T-helper 17 cell (primary cell): ENCODE results near the gene TTLL5. TPM values are rescaled to one million over a fixed set of nuclear protein-coding genes. Genes with fewer than 3 reads are reported as not detected.
"Not testable (repeated sequence)": the region's sequence is repeated elsewhere in the genome, so short reads cannot be mapped to it uniquely, and the experiment has no call there.

Experiments
- ATAC-seq: fragments of 150-1000 bp; cut with Tn5 transposase; 2 replicates; pipeline ENCODE4 v1.10.0; 2021; ENCODE audit warnings: mild to moderate bottlenecking, moderate library complexity
- DNase-seq, 3 donors: peaks; one replicate each; pipeline versions ENCODE4 v3.0.0 to v3.0.0-alpha.2; 2020 to 2021
- H3K9me3 ChIP-seq: one replicate; pipeline ENCODE4 v1.7.0; 2013; ENCODE audit warnings: low read length, mild to moderate bottlenecking; ENCODE audit not compliant: control insufficient read depth, poor library complexity, severe bottlenecking
- H3K27ac Mint-ChIP-seq: one replicate; pipeline ENCODE4 v1.8.0; 2022; ENCODE audit warnings: mild to moderate bottlenecking, moderate library complexity, mixed read lengths
- H3K27me3 Mint-ChIP-seq: one replicate; pipeline ENCODE4 v1.8.0; 2022; ENCODE audit warnings: mixed read lengths
- H3K36me3 Mint-ChIP-seq: one replicate; pipeline ENCODE4 v1.8.0; 2022; ENCODE audit warnings: low read depth, mixed read lengths
- H3K4me1 Mint-ChIP-seq: one replicate; pipeline ENCODE4 v1.8.0; 2022; ENCODE audit warnings: mild to moderate bottlenecking, mixed read lengths
- H3K4me3 Mint-ChIP-seq: one replicate; pipeline ENCODE4 v1.8.0; 2022; ENCODE audit warnings: mild to moderate bottlenecking, moderate library complexity, mixed read lengths
- total RNA-seq, 4 donors: library from RNA in 2 of 4; stranded (reverse) in 2 of 4; gene quantifications; one replicate each; pipeline ENCODE4 v1.2.3 and lab custom pipeline; 2022 to 2026

TTLL5 gene
- total RNA-seq, 2 donors from 2014 or later = 26.0 to 31.9 TPM

GRCh38 chr14:75831455-75831854 lies 170.4 kb downstream of the TTLL5 start:
- peaks cover 17% of the 10 kb centered on the region for H3K4me1 Mint-ChIP-seq
- H3K27me3 Mint-ChIP-seq = no peaks in the 10 kb centered on the region
- DNase-seq (peak in 1 of 3 donors; percentile 11), ATAC-seq (peak; percentile 90)
- H3K9me3 ChIP-seq = no peaks in the 10 kb centered on the region
- H3K36me3 Mint-ChIP-seq = peaks cover 3% of the 10 kb centered on the region
- H3K4me3 Mint-ChIP-seq = peak overlapping the region; percentile 41
- peak overlapping the region; percentile 72 for H3K27ac Mint-ChIP-seq

GRCh38 chr14:75831952-75832351 lies 170.9 kb downstream of the TTLL5 start:
- Mint-ChIP-seq H3K4me3 (peak overlapping the region; percentile 22), H3K4me1 (peaks cover 17% of the 10 kb centered on the region), H3K27me3 (no peaks in the 10 kb centered on the region), H3K27ac (peak overlapping the region; percentile 72), H3K36me3 (peaks cover 3% of the 10 kb centered on the region)
- H3K9me3 ChIP-seq = no peaks in the 10 kb centered on the region
- ATAC-seq (no peak), DNase-seq (no peak)

- Mint-ChIP-seq H3K27me3 (no peaks in the 10 kb centered on the region), H3K36me3 (peaks cover 6% of the 10 kb centered on the region), H3K4me3 (no peak overlapping the region), H3K4me1 (peaks cover 17% of the 10 kb centered on the region), H3K27ac (peak overlapping the region; percentile 0)
- ATAC-seq (no peak), DNase-seq (no peak)
- no peaks in the 10 kb centered on the region for H3K9me3 ChIP-seq
Measured at GRCh38 chr14:75832621-75833297, 171.7 kb downstream of the TTLL5 start.

GRCh38 chr14:75833326-75834020 lies 172.4 kb downstream of the TTLL5 start:
- Mint-ChIP-seq H3K27ac (peak overlapping the region; percentile 0), H3K27me3 (no peaks in the 10 kb centered on the region), H3K4me3 (no peak overlapping the region), H3K4me1 (peaks cover 17% of the 10 kb centered on the region), H3K36me3 (peaks cover 8% of the 10 kb centered on the region)
- ATAC-seq (no peak), DNase-seq (no peak)
- no peaks in the 10 kb centered on the region for H3K9me3 ChIP-seq

GRCh38 chr14:75835156-75835725 lies 174.2 kb downstream of the TTLL5 start:
- H3K4me3 Mint-ChIP-seq = no peak overlapping the region
- ATAC-seq = no peak
- H3K4me1 Mint-ChIP-seq = peaks cover 17% of the 10 kb centered on the region
- H3K27ac Mint-ChIP-seq = no peak overlapping the region
- DNase-seq = no peak
- H3K9me3 ChIP-seq = no peaks in the 10 kb centered on the region
- no peaks in the 10 kb centered on the region for H3K27me3 Mint-ChIP-seq
- H3K36me3 Mint-ChIP-seq = peaks cover 10% of the 10 kb centered on the region

- peaks cover 15% of the 10 kb centered on the region for H3K4me1 Mint-ChIP-seq
- H3K27ac Mint-ChIP-seq = no peak overlapping the region
- ATAC-seq (no peak), DNase-seq (no peak)
- no peaks in the 10 kb centered on the region for H3K9me3 ChIP-seq
- peaks cover 10% of the 10 kb centered on the region for H3K36me3 Mint-ChIP-seq
- no peak overlapping the region for H3K4me3 Mint-ChIP-seq
- H3K27me3 Mint-ChIP-seq = no peaks in the 10 kb centered on the region
Measured at GRCh38 chr14:75835737-75836136, 174.7 kb downstream of the TTLL5 start.

- H3K9me3 ChIP-seq = no peaks in the 10 kb centered on the region
- no peak for DNase-seq
- no peaks in the 10 kb centered on the region for H3K27me3 Mint-ChIP-seq
- ATAC-seq = no peak
- H3K4me3 Mint-ChIP-seq = no peak overlapping the region
- H3K27ac Mint-ChIP-seq = no peak overlapping the region
- peaks cover 6% of the 10 kb centered on the region for H3K4me1 Mint-ChIP-seq
- H3K36me3 Mint-ChIP-seq = peaks cover 10% of the 10 kb centered on the region
Measured at GRCh38 chr14:75837151-75837787, 176.2 kb downstream of the TTLL5 start.

GRCh38 chr14:75840911-75841310 lies 179.9 kb downstream of the TTLL5 start:
- H3K4me1 Mint-ChIP-seq = no peaks in the 10 kb centered on the region
- peaks cover 6% of the 10 kb centered on the region for H3K36me3 Mint-ChIP-seq
- H3K4me3 Mint-ChIP-seq = no peak overlapping the region
- DNase-seq = no peak
- no peaks in the 10 kb centered on the region for H3K9me3 ChIP-seq
- ATAC-seq = no peak
- H3K27ac Mint-ChIP-seq = no peak overlapping the region
- no peaks in the 10 kb centered on the region for H3K27me3 Mint-ChIP-seq

- ATAC-seq (no peak), DNase-seq (no peak)
- H3K9me3 ChIP-seq = no peaks in the 10 kb centered on the region
- H3K27ac Mint-ChIP-seq = no peak overlapping the region
- peaks cover 4% of the 10 kb centered on the region for H3K36me3 Mint-ChIP-seq
- no peak overlapping the region for H3K4me3 Mint-ChIP-seq
- no peaks in the 10 kb centered on the region for H3K4me1 Mint-ChIP-seq
- H3K27me3 Mint-ChIP-seq = no peaks in the 10 kb centered on the region
Measured at GRCh38 chr14:75842551-75842950, 181.5 kb downstream of the TTLL5 start.

- Mint-ChIP-seq H3K36me3 (peaks cover 4% of the 10 kb centered on the region), H3K27ac (no peak overlapping the region), H3K27me3 (no peaks in the 10 kb centered on the region), H3K4me1 (peaks cover 3% of the 10 kb centered on the region), H3K4me3 (no peak overlapping the region)
- no peak for DNase-seq
- no peaks in the 10 kb centered on the region for H3K9me3 ChIP-seq
- ATAC-seq = no peak
Measured at GRCh38 chr14:75844486-75844885, 183.4 kb downstream of the TTLL5 start.

GRCh38 chr14:75845136-75845804 lies 184.2 kb downstream of the TTLL5 start:
- no peak overlapping the region for H3K27ac Mint-ChIP-seq
- no peak for ATAC-seq
- no peaks in the 10 kb centered on the region for H3K9me3 ChIP-seq
- no peak for DNase-seq
- H3K36me3 Mint-ChIP-seq = peaks cover 2% of the 10 kb centered on the region
- peaks cover 3% of the 10 kb centered on the region for H3K4me1 Mint-ChIP-seq
- H3K27me3 Mint-ChIP-seq = no peaks in the 10 kb centered on the region
- H3K4me3 Mint-ChIP-seq = no peak overlapping the region

- H3K27ac Mint-ChIP-seq, H3K4me1 Mint-ChIP-seq, H3K9me3 ChIP-seq, ATAC-seq, H3K4me3 Mint-ChIP-seq, H3K36me3 Mint-ChIP-seq, H3K27me3 Mint-ChIP-seq, DNase-seq: not testable (repeated sequence)
Measured at GRCh38 chr14:75846694-75847093, 185.6 kb downstream of the TTLL5 start.

- no peaks in the 10 kb centered on the region for H3K27me3 Mint-ChIP-seq
- H3K9me3 ChIP-seq = no peaks in the 10 kb centered on the region
- no peak overlapping the region for H3K4me3 Mint-ChIP-seq
- H3K27ac Mint-ChIP-seq = no peak overlapping the region
- no peak for DNase-seq
- ATAC-seq = no peak
- peaks cover 3% of the 10 kb centered on the region for H3K4me1 Mint-ChIP-seq
- peaks cover 2% of the 10 kb centered on the region for H3K36me3 Mint-ChIP-seq
Measured at GRCh38 chr14:75847584-75847983, 186.5 kb downstream of the TTLL5 start.
